MM.1S (cell line): ENCODE results near the gene FNIP2.

Source experiments
- DNase-seq: peaks from one replicate; pipeline ENCODE4 v3.0.0-alpha.2; 2015
- H2AFZ ChIP-seq: fragments of 300-600 bp; sonication (generic); 2 replicates; pipeline ENCODE4 v1.6.0; 2016; ENCODE audit warnings: antibody characterized with exemption, low read length
- H3F3A ChIP-seq: fragments of 300-600 bp; sonication (generic); 2 replicates; pipeline ENCODE4 v1.6.1; 2016; ENCODE audit warnings: mild to moderate bottlenecking, antibody characterized with exemption, low read length, moderate library complexity, mixed read lengths; ENCODE audit not compliant: insufficient read depth
- H3K27ac ChIP-seq: fragments of 300-600 bp; sonication (generic); 2 replicates; pipeline ENCODE4 v1.5.1; 2016; ENCODE audit warnings: mild to moderate bottlenecking, low read length
- H3K27me3 ChIP-seq: fragments of 300-600 bp; sonication (generic); replicated peaks from 2 replicates; pipeline ENCODE4 v1.6.0; 2016; ENCODE audit warnings: low read length; ENCODE audit not compliant: insufficient read depth
- H3K36me3 ChIP-seq: fragments of 300-600 bp; sonication (generic); replicated peaks from 2 replicates; pipeline ENCODE4 v1.6.1; 2016; ENCODE audit warnings: mild to moderate bottlenecking, low read length, mixed read lengths; ENCODE audit not compliant: insufficient read depth
- H3K4me1 ChIP-seq: fragments of 300-600 bp; sonication (generic); 2 replicates; pipeline ENCODE4 v1.6.1; 2016; ENCODE audit warnings: low read length, mixed read lengths
- H3K4me2 ChIP-seq: fragments of 300-600 bp; sonication (generic); 2 replicates; pipeline ENCODE4 v1.6.0; 2016; ENCODE audit warnings: low read depth, low read length
- H3K4me3 ChIP-seq: fragments of 300-600 bp; sonication (generic); 2 replicates; pipeline ENCODE4 v1.5.1; 2016; ENCODE audit warnings: low read length, mixed read lengths
- H3K79me2 ChIP-seq: fragments of 300-600 bp; sonication (generic); 2 replicates; pipeline ENCODE4 v1.6.1; 2016; ENCODE audit warnings: mixed run types, low read length, mixed read lengths
- H3K9ac ChIP-seq: fragments of 300-600 bp; sonication (generic); 2 replicates; pipeline ENCODE4 v1.6.1; 2016; ENCODE audit warnings: low read length, mixed read lengths
- H3K9me2 ChIP-seq: fragments of 300-600 bp; sonication (generic); replicated peaks from 2 replicates; pipeline ENCODE4 v1.6.1; 2016; ENCODE audit warnings: mild to moderate bottlenecking, low read length, mixed read lengths; ENCODE audit not compliant: insufficient read depth
- H3K9me3 ChIP-seq: fragments of 300-600 bp; sonication (generic); replicated peaks from 2 replicates; pipeline ENCODE4 v1.6.1; 2016; ENCODE audit warnings: mild to moderate bottlenecking, low read length, mixed read lengths; ENCODE audit not compliant: insufficient read depth
- H4K20me1 ChIP-seq: fragments of 300-600 bp; sonication (generic); 2 replicates; pipeline ENCODE4 v1.6.1; 2016; ENCODE audit warnings: mild to moderate bottlenecking, low read length, moderate library complexity, mixed read lengths; ENCODE audit not compliant: insufficient read depth
- CTCF ChIP-seq: fragments of 300-600 bp; sonication (generic); IDR thresholded peaks from 2 replicates; pipeline ENCODE4 v1.5.1; 2016; ENCODE audit warnings: antibody characterized with exemption, low read length, mixed read lengths
- EZH2 ChIP-seq: fragments of 300-600 bp; sonication (generic); optimal IDR thresholded peaks from 2 replicates; pipeline ENCODE3; 2017; ENCODE audit warnings: low read depth, mild to moderate bottlenecking, antibody characterized with exemption, low read length, mixed read lengths
- EZH2phosphoT487 ChIP-seq: fragments of 300-600 bp; sonication (generic); IDR thresholded peaks from 2 replicates; pipeline ENCODE4 v1.6.1; 2018; ENCODE audit warnings: antibody characterized with exemption, low read length

FNIP2 gene

GRCh38 chr4:158801066-158801465, 32.2 kb downstream of the FNIP2 start:
- Histone ChIP-seq H3K4me1 (peaks cover 10% of the 10 kb centered on the region), H2AFZ (no peak overlapping the region), H3K9me2 (no peaks in the 10 kb centered on the region), H3K27ac (no peak overlapping the region), H3K9me3 (no peaks in the 10 kb centered on the region), H4K20me1 (no peaks in the 10 kb centered on the region), H3F3A (no peaks in the 10 kb centered on the region), H3K79me2 (peaks cover 73% of the 10 kb centered on the region), H3K27me3 (no peaks in the 10 kb centered on the region), H3K9ac (no peak overlapping the region), H3K4me3 (no peak overlapping the region), H3K36me3 (no peaks in the 10 kb centered on the region), H3K4me2 (no peak overlapping the region)
- no peak for DNase-seq
- TF ChIP-seq CTCF (no peak), EZH2 (no peak), EZH2phosphoT487 (no peak)

GRCh38 chr4:158801677-158802076, 32.9 kb downstream of the FNIP2 start:
- no peak for TF ChIP-seq EZH2
- TF ChIP-seq CTCF, result no peak
- no peak for TF ChIP-seq EZH2phosphoT487
- no peak for DNase-seq
- Histone ChIP-seq H3K4me1 (peaks cover 11% of the 10 kb centered on the region), H3K4me3 (no peak overlapping the region), H2AFZ (no peak overlapping the region), H3K36me3 (no peaks in the 10 kb centered on the region), H3K9me2 (no peaks in the 10 kb centered on the region), H3F3A (no peaks in the 10 kb centered on the region), H4K20me1 (no peaks in the 10 kb centered on the region), H3K27me3 (no peaks in the 10 kb centered on the region), H3K9ac (no peak overlapping the region), H3K4me2 (no peak overlapping the region), H3K79me2 (peaks cover 73% of the 10 kb centered on the region), H3K27ac (no peak overlapping the region), H3K9me3 (no peaks in the 10 kb centered on the region)

- no peak overlapping the region for H3K4me2 ChIP-seq
- no peaks in the 10 kb centered on the region for H3F3A ChIP-seq
- no peak for DNase-seq
- peaks cover 73% of the 10 kb centered on the region for H3K79me2 ChIP-seq
- H3K9ac ChIP-seq, result no peak overlapping the region
- no peak overlapping the region for H2AFZ ChIP-seq
- H3K9me3 ChIP-seq, result no peaks in the 10 kb centered on the region
- H3K27ac ChIP-seq, result no peak overlapping the region
- no peaks in the 10 kb centered on the region for H3K27me3 ChIP-seq
- H3K36me3 ChIP-seq, result no peaks in the 10 kb centered on the region
- no peaks in the 10 kb centered on the region for H4K20me1 ChIP-seq
- H3K4me3 ChIP-seq, result no peak overlapping the region
- H3K9me2 ChIP-seq, result no peaks in the 10 kb centered on the region
- TF ChIP-seq EZH2, result no peak
- no peak for TF ChIP-seq CTCF
- TF ChIP-seq EZH2phosphoT487, result no peak
- peaks cover 11% of the 10 kb centered on the region for H3K4me1 ChIP-seq
Measured at GRCh38 chr4:158802914-158803313, 34.1 kb downstream of the FNIP2 start.
